MCF 10A (cell line): ENCODE measurements around the gene FAM168B. TPM values are rescaled to one million over a fixed set of nuclear protein-coding genes. Genes with fewer than 3 reads are reported as not detected.
"Not testable (repeated sequence)": the region's sequence is repeated elsewhere in the genome, so short reads cannot be mapped to it uniquely, and the experiment has no call there.

Source experiments
- BruUV-seq: library from RNA; stranded (reverse); fragments of 400-500 nt; replicated peaks from 2 replicates; lab custom pipeline; 2021; lab: Mats Ljungman, UMichigan
- CTCF ChIA-PET: fragments of 300-600 bp; sonication (Branson Sonifier 250); formaldehyde crosslinking; extraction: SDS; loops from one replicate; lab custom pipeline; 2021; ENCODE audit warnings: antibody characterized with exemption, inconsistent platforms; lab: Yijun Ruan, JAX
- POLR2A ChIA-PET: fragments of 300-600, 350-650 bp; sonication (Branson Sonifier 250); formaldehyde crosslinking; extraction: SDS; loops from one replicate; lab custom pipeline; 2020; ENCODE audit warnings: antibody characterized with exemption, inconsistent platforms; lab: Yijun Ruan, JAX
- DNase-seq: peaks from one replicate; pipeline ENCODE4 v3.0.0-alpha.2; 2018; ENCODE audit not compliant: unreplicated experiment
- H3K27ac Mint-ChIP-seq: one replicate; pipeline ENCODE4 v1.8.0; 2022; ENCODE audit warnings: mild to moderate bottlenecking, low read depth, mixed read lengths; ENCODE audit not compliant: unreplicated experiment
- H3K27me3 Mint-ChIP-seq: one replicate; pipeline ENCODE4 v1.8.0; 2022; ENCODE audit warnings: mixed read lengths; ENCODE audit not compliant: insufficient read depth, unreplicated experiment
- H3K36me3 Mint-ChIP-seq: one replicate; pipeline ENCODE4 v1.8.0; 2022; ENCODE audit warnings: mild to moderate bottlenecking, moderate library complexity, mixed read lengths; ENCODE audit not compliant: insufficient read depth, unreplicated experiment
- H3K4me1 Mint-ChIP-seq: one replicate; pipeline ENCODE4 v1.8.0; 2022; ENCODE audit warnings: mixed read lengths; ENCODE audit not compliant: insufficient read depth, unreplicated experiment
- H3K4me3 Mint-ChIP-seq: one replicate; pipeline ENCODE4 v1.8.0; 2022; ENCODE audit warnings: mild to moderate bottlenecking, moderate library complexity, mixed read lengths; ENCODE audit not compliant: unreplicated experiment
- H3K9me3 Mint-ChIP-seq: one replicate; pipeline ENCODE4 v1.8.0; 2022; ENCODE audit warnings: mixed read lengths; ENCODE audit not compliant: unreplicated experiment
- CTCF ChIP-seq: fragments of 200-600 bp; IDR thresholded peaks from one replicate; pipeline ENCODE4 v1.8.0; 2022; ENCODE audit warnings: antibody characterized with exemption, mild to moderate bottlenecking; ENCODE audit not compliant: unreplicated experiment
- intact Hi-C: fragments of 100-400 bp; cut with micrococcal nuclease; formaldehyde crosslinking; loops from 2 replicates; pipeline ENCODE4 v1.14.1; 2022
- total RNA-seq: library from RNA; stranded (reverse); gene quantifications from 2 replicates; pipeline ENCODE4 v1.2.3, GENCODE V29; 2022

The FAM168B gene
- total RNA-seq, 1 experiment from 2014 or later: 159 TPM

GRCh38 chr2:131077182-131077846 is 15.9 kb downstream of the FAM168B start:
- POLR2A ChIA-PET: no interaction called here
- Mint-ChIP-seq H3K4me3 (no peak overlapping the region), H3K4me1 (peaks cover 18% of the 10 kb centered on the region), H3K9me3 (no peaks in the 10 kb centered on the region), H3K27ac (no peak overlapping the region), H3K36me3 (peaks cover 100% of the 10 kb centered on the region), H3K27me3 (no peaks in the 10 kb centered on the region)
- TF ChIP-seq CTCF: no peak
- CTCF ChIA-PET: interaction anchor here (1.1 to 1.2 kb wide), 3 partner anchors 11 to 280 kb away, joined by 3 to 4 read pairs (median 3); no protein-coding TSS in a partner anchor
- no TSS peak for BruUV-seq
- no peak for DNase-seq
- intact Hi-C loops: no loop called here

GRCh38 chr2:131076707-131077106 is 16.6 kb downstream of the FAM168B start:
- ChIA-PET POLR2A (no interaction called here), CTCF (interaction anchor here (1.1 kb wide), 1 partner anchor 279 kb away, joined by 4 read pairs; no protein-coding TSS in a partner anchor)
- intact Hi-C loops: no loop called here
- peaks cover 98% of the 10 kb centered on the region for H3K36me3 Mint-ChIP-seq
- H3K4me1 Mint-ChIP-seq: peaks cover 18% of the 10 kb centered on the region
- no peak overlapping the region for H3K27ac Mint-ChIP-seq
- no peak overlapping the region for H3K4me3 Mint-ChIP-seq
- no peak for TF ChIP-seq CTCF
- H3K9me3 Mint-ChIP-seq: no peaks in the 10 kb centered on the region
- DNase-seq: no peak
- no peaks in the 10 kb centered on the region for H3K27me3 Mint-ChIP-seq
- BruUV-seq: no TSS peak

GRCh38 chr2:131075578-131075977 is 17.7 kb downstream of the FAM168B start:
- DNase-seq, H3K27me3 Mint-ChIP-seq, intact Hi-C loops: not testable (repeated sequence)

GRCh38 chr2:131068172-131068571 is 25.1 kb downstream of the FAM168B start:
- H3K9me3 Mint-ChIP-seq, H3K4me1 Mint-ChIP-seq, H3K27me3 Mint-ChIP-seq, DNase-seq, BruUV-seq, intact Hi-C loops, H3K4me3 Mint-ChIP-seq: not testable (repeated sequence)
- Mint-ChIP-seq H3K27ac (peak overlapping the region; percentile 42), H3K36me3 (peaks cover 83% of the 10 kb centered on the region)
- CTCF ChIA-PET: interaction anchor here (0.6 to 1.1 kb wide), 2 partner anchors 259 to 270 kb away, joined by 3 to 7 read pairs; no protein-coding TSS in a partner anchor
- POLR2A ChIA-PET: interaction anchor here (1.2 to 1.4 kb wide), 2 partner anchors 25 to 51 kb away, joined by 3 read pairs; no protein-coding TSS in a partner anchor

More at GRCh38 chr2:131075578-131075977, 17.7 kb downstream of the FAM168B start:
- Mint-ChIP-seq H3K36me3 (peaks cover 98% of the 10 kb centered on the region), H3K4me1 (peaks cover 18% of the 10 kb centered on the region)
- H3K4me3 Mint-ChIP-seq, CTCF ChIA-PET, POLR2A ChIA-PET, H3K9me3 Mint-ChIP-seq, BruUV-seq, H3K27ac Mint-ChIP-seq: not testable (repeated sequence)
